ENCODE results near the gene IYD.

IYD gene

GRCh38 chr6:150394053-150394898, 25.5 kb downstream of the IYD start:
- no peaks in the 10 kb centered on the region for H3K27me3 ChIP-seq (ENCODE audit: control insufficient read depth in 3 of 3, insufficient read depth in 3 of 3, low read depth in 1 of 3, low read length in 3 of 3)
- H3K27ac ChIP-seq (replicated peaks; ENCODE audit: low read length): no peak overlapping the region
- no peak overlapping the region for H3K14ac ChIP-seq (ENCODE audit: low read length)
- no CpG with 5 or more reads among the region's 6 CpGs for WGBS, 2 donors (ENCODE audit: extremely low coverage in 2 of 2, insufficient read length in 2 of 2, insufficient replicate concordance in 1 of 2)
- H3K4ac ChIP-seq (ENCODE audit: low read length): no peak overlapping the region
- H2AK5ac ChIP-seq (ENCODE audit: low read depth, low read length): no peak overlapping the region
- H2BK5ac ChIP-seq (ENCODE audit: low read length): no peak overlapping the region
- H3K4me3 ChIP-seq (ENCODE audit: low read length in 2 of 2): no peak overlapping the region
- H3K9me3 ChIP-seq (replicated peaks in 1 of 2; ENCODE audit: control insufficient read depth in 2 of 2, insufficient read depth in 1 of 2, low read depth in 1 of 2, low read length in 2 of 2): no peaks in the 10 kb centered on the region
- H4K91ac ChIP-seq (ENCODE audit: low read depth, low read length, poor library complexity): no peak overlapping the region
- DNase-seq (ENCODE audit: low spot score): no peak
- no peak overlapping the region for H3K9ac ChIP-seq (ENCODE audit: low read depth, low read length, poor library complexity)
- no peaks in the 10 kb centered on the region for H3K4me1 ChIP-seq (ENCODE audit: control insufficient read depth in 2 of 2, insufficient read depth in 1 of 2, low read depth in 1 of 2, low read length in 2 of 2)
- no peak overlapping the region for H2BK120ac ChIP-seq (ENCODE audit: low read depth, low read length)
- no peak overlapping the region for H3K18ac ChIP-seq (ENCODE audit: low read length)
- no peak overlapping the region for H2BK12ac ChIP-seq (ENCODE audit: low read length)
- H2AFZ ChIP-seq (ENCODE audit: low read length): no peak overlapping the region
- H3K79me1 ChIP-seq (ENCODE audit: low read depth, low read length): no peaks in the 10 kb centered on the region
- no peak overlapping the region for H3K4me2 ChIP-seq (ENCODE audit: insufficient read depth, low read length, poor library complexity, severe bottlenecking)
- no peak overlapping the region for H3K23ac ChIP-seq (ENCODE audit: low read depth, low read length, poor library complexity)
- H2BK15ac ChIP-seq (ENCODE audit: low read length): no peak overlapping the region
- H3K36me3 ChIP-seq (replicated peaks in 1 of 2; ENCODE audit: control insufficient read depth in 2 of 2, insufficient read depth in 2 of 2, low read length in 2 of 2): no peaks in the 10 kb centered on the region
- no peak overlapping the region for H4K8ac ChIP-seq (ENCODE audit: low read depth, low read length)

GRCh38 chr6:150394899-150395295, 26.1 kb downstream of the IYD start:
- Histone ChIP-seq H2BK5ac (ENCODE audit: low read length) (no peak overlapping the region), H4K91ac (ENCODE audit: low read depth, low read length, poor library complexity) (no peak overlapping the region), H3K4me3 (ENCODE audit: low read length in 2 of 2) (no peak overlapping the region), H3K4me1 (ENCODE audit: control insufficient read depth in 2 of 2, insufficient read depth in 1 of 2, low read depth in 1 of 2, low read length in 2 of 2) (no peaks in the 10 kb centered on the region), H3K4me2 (ENCODE audit: insufficient read depth, low read length, poor library complexity, severe bottlenecking) (no peak overlapping the region), H2BK120ac (ENCODE audit: low read depth, low read length) (no peak overlapping the region), H3K27ac (replicated peaks; ENCODE audit: low read length) (no peak overlapping the region), H2BK15ac (ENCODE audit: low read length) (no peak overlapping the region), H3K36me3 (replicated peaks in 1 of 2; ENCODE audit: control insufficient read depth in 2 of 2, insufficient read depth in 2 of 2, low read length in 2 of 2) (no peaks in the 10 kb centered on the region), H3K23ac (ENCODE audit: low read depth, low read length, poor library complexity) (no peak overlapping the region), H3K79me1 (ENCODE audit: low read depth, low read length) (no peaks in the 10 kb centered on the region), H2BK12ac (ENCODE audit: low read length) (no peak overlapping the region), H2AK5ac (ENCODE audit: low read depth, low read length) (no peak overlapping the region), H3K4ac (ENCODE audit: low read length) (no peak overlapping the region), H3K9me3 (replicated peaks in 1 of 2; ENCODE audit: control insufficient read depth in 2 of 2, insufficient read depth in 1 of 2, low read depth in 1 of 2, low read length in 2 of 2) (no peaks in the 10 kb centered on the region), H3K14ac (ENCODE audit: low read length) (no peak overlapping the region), H3K27me3 (ENCODE audit: control insufficient read depth in 3 of 3, insufficient read depth in 3 of 3, low read depth in 1 of 3, low read length in 3 of 3) (peaks cover 0 to 5% (median 0%) of the 10 kb centered on the region in 3 experiments), H3K9ac (ENCODE audit: low read depth, low read length, poor library complexity) (no peak overlapping the region), H2AFZ (ENCODE audit: low read length) (no peak overlapping the region), H4K8ac (ENCODE audit: low read depth, low read length) (no peak overlapping the region), H3K18ac (ENCODE audit: low read length) (no peak overlapping the region)
- no CpG with 5 or more reads among the region's 3 CpGs for WGBS, 2 donors (ENCODE audit: extremely low coverage in 2 of 2, insufficient read length in 2 of 2, insufficient replicate concordance in 1 of 2)
- DNase-seq (ENCODE audit: low spot score): no peak

GRCh38 chr6:150395388-150396009, 26.7 kb downstream of the IYD start:
- Histone ChIP-seq H2AFZ (ENCODE audit: low read length) (no peak overlapping the region), H3K4me2 (ENCODE audit: insufficient read depth, low read length, poor library complexity, severe bottlenecking) (no peak overlapping the region), H2BK5ac (ENCODE audit: low read length) (no peak overlapping the region), H2AK5ac (ENCODE audit: low read depth, low read length) (no peak overlapping the region), H3K14ac (ENCODE audit: low read length) (no peak overlapping the region), H2BK120ac (ENCODE audit: low read depth, low read length) (no peak overlapping the region), H2BK15ac (ENCODE audit: low read length) (no peak overlapping the region), H3K18ac (ENCODE audit: low read length) (no peak overlapping the region), H3K27me3 (ENCODE audit: control insufficient read depth in 3 of 3, insufficient read depth in 3 of 3, low read depth in 1 of 3, low read length in 3 of 3) (peaks cover 0 to 6% (median 0%) of the 10 kb centered on the region in 3 experiments), H3K4me3 (ENCODE audit: low read length in 2 of 2) (no peak overlapping the region), H3K4me1 (ENCODE audit: control insufficient read depth in 2 of 2, insufficient read depth in 1 of 2, low read depth in 1 of 2, low read length in 2 of 2) (no peaks in the 10 kb centered on the region), H3K9me3 (replicated peaks in 1 of 2; ENCODE audit: control insufficient read depth in 2 of 2, insufficient read depth in 1 of 2, low read depth in 1 of 2, low read length in 2 of 2) (no peaks in the 10 kb centered on the region), H3K4ac (ENCODE audit: low read length) (no peak overlapping the region), H3K27ac (replicated peaks; ENCODE audit: low read length) (no peak overlapping the region), H2BK12ac (ENCODE audit: low read length) (no peak overlapping the region), H3K79me1 (ENCODE audit: low read depth, low read length) (no peaks in the 10 kb centered on the region), H4K8ac (ENCODE audit: low read depth, low read length) (no peak overlapping the region), H3K23ac (ENCODE audit: low read depth, low read length, poor library complexity) (no peak overlapping the region), H4K91ac (ENCODE audit: low read depth, low read length, poor library complexity) (no peak overlapping the region), H3K9ac (ENCODE audit: low read depth, low read length, poor library complexity) (no peak overlapping the region), H3K36me3 (replicated peaks in 1 of 2; ENCODE audit: control insufficient read depth in 2 of 2, insufficient read depth in 2 of 2, low read length in 2 of 2) (no peaks in the 10 kb centered on the region)
- WGBS, 2 donors (ENCODE audit: extremely low coverage in 2 of 2, insufficient read length in 2 of 2, insufficient replicate concordance in 1 of 2): no CpG with 5 or more reads among the region's 12 CpGs
- peak; percentile 48 for DNase-seq (ENCODE audit: low spot score)

- Histone ChIP-seq H3K4me1 (ENCODE audit: control insufficient read depth in 2 of 2, insufficient read depth in 1 of 2, low read depth in 1 of 2, low read length in 2 of 2) (no peaks in the 10 kb centered on the region), H3K79me1 (ENCODE audit: low read depth, low read length) (no peaks in the 10 kb centered on the region), H3K9me3 (replicated peaks in 1 of 2; ENCODE audit: control insufficient read depth in 2 of 2, insufficient read depth in 1 of 2, low read depth in 1 of 2, low read length in 2 of 2) (no peaks in the 10 kb centered on the region), H3K27ac (replicated peaks; ENCODE audit: low read length) (no peak overlapping the region), H2BK120ac (ENCODE audit: low read depth, low read length) (no peak overlapping the region), H2AFZ (ENCODE audit: low read length) (no peak overlapping the region), H3K23ac (ENCODE audit: low read depth, low read length, poor library complexity) (no peak overlapping the region), H3K9ac (ENCODE audit: low read depth, low read length, poor library complexity) (peak overlapping the region; percentile 44), H2BK12ac (ENCODE audit: low read length) (no peak overlapping the region), H3K36me3 (replicated peaks in 1 of 2; ENCODE audit: control insufficient read depth in 2 of 2, insufficient read depth in 2 of 2, low read length in 2 of 2) (no peaks in the 10 kb centered on the region), H3K4me3 (ENCODE audit: low read length in 2 of 2) (no peak overlapping the region), H3K4ac (ENCODE audit: low read length) (no peak overlapping the region), H4K8ac (ENCODE audit: low read depth, low read length) (no peak overlapping the region), H3K4me2 (ENCODE audit: insufficient read depth, low read length, poor library complexity, severe bottlenecking) (no peak overlapping the region), H3K18ac (ENCODE audit: low read length) (no peak overlapping the region), H3K27me3 (ENCODE audit: control insufficient read depth in 3 of 3, insufficient read depth in 3 of 3, low read depth in 1 of 3, low read length in 3 of 3) (peaks cover 0 to 17% (median 0%) of the 10 kb centered on the region in 3 experiments), H3K14ac (ENCODE audit: low read length) (no peak overlapping the region), H2BK5ac (ENCODE audit: low read length) (no peak overlapping the region), H2AK5ac (ENCODE audit: low read depth, low read length) (no peak overlapping the region), H2BK15ac (ENCODE audit: low read length) (no peak overlapping the region), H4K91ac (ENCODE audit: low read depth, low read length, poor library complexity) (peak overlapping the region; percentile 56)
- WGBS, 2 donors (ENCODE audit: extremely low coverage in 2 of 2, insufficient read length in 2 of 2, insufficient replicate concordance in 1 of 2): no CpG with 5 or more reads among the region's 5 CpGs
- no peak for DNase-seq (ENCODE audit: low spot score)
Measured at GRCh38 chr6:150403458-150404246, 34.8 kb downstream of the IYD start.
